Right lobe of liver (tissue), 4 donors: ENCODE measurements around the gene FAM83D.

Experiments used
- CTCF ChIP-seq, 4 donors: fragments of 200-600 bp in 3 of 4; fragments of 450-650 bp in 1 of 4; IDR thresholded peaks; one replicate each; pipeline versions ENCODE4 v1.5.1 to v1.8.0; 2016 to 2022; ENCODE audit warnings: antibody characterized with exemption in 4 of 4, mild to moderate bottlenecking in 2 of 4
- POLR2A ChIP-seq: fragments of 450-650 bp; IDR thresholded peaks from one replicate; pipeline ENCODE4 v1.6.1; 2017; ENCODE audit warnings: antibody characterized with exemption, mild to moderate bottlenecking
- donor health status: DM: no; HTN: no; CAD: no.
- donor health status: DM: no; HTN: no; CAD: no.
- donor health status: DM: no; HTN: yes; CAD: no.

- TF ChIP-seq POLR2A (no peak), CTCF (IDR thresholded peaks at IDR 0.05) (no peak)
Measured at GRCh38 chr20:38950254-38950653, 24.0 kb downstream of the FAM83D start.
